Endothelial cell of hepatic sinusoid (primary cell): ENCODE results near the gene CPA3.

ENCODE experiments used
- in situ Hi-C: cut with HindIII; loops from 2 replicates; pipeline ENCODE4 v1.10.0; 2017; ENCODE audit warnings: low sequenced_read_pairs

CPA3 gene

GRCh38 chr3:148857316-148857715, 7.8 kb upstream of the CPA3 start:
- in situ Hi-C loops, result no loop called here

- in situ Hi-C loops, result no loop called here
Observed at GRCh38 chr3:148861277-148861869, 3.7 kb upstream of the CPA3 start.

- in situ Hi-C loops, result no loop called here
Observed at GRCh38 chr3:148863297-148863696, 1.8 kb upstream of the CPA3 start.

- in situ Hi-C loops, result no loop called here
Observed at GRCh38 chr3:148863814-148864213, 1.3 kb upstream of the CPA3 start.

GRCh38 chr3:148866261-148866660, 1.2 kb downstream of the CPA3 start:
- in situ Hi-C loops, result no loop called here

- in situ Hi-C loops, result no loop called here
Observed at GRCh38 chr3:148873270-148873927, 8.3 kb downstream of the CPA3 start.

GRCh38 chr3:148873977-148874376, 8.9 kb downstream of the CPA3 start:
- in situ Hi-C loops, result no loop called here

- in situ Hi-C loops, result no loop called here
Observed at GRCh38 chr3:148878095-148878494, 13.0 kb downstream of the CPA3 start.

- in situ Hi-C loops, result no loop called here
Observed at GRCh38 chr3:148879256-148879655, 14.2 kb downstream of the CPA3 start.

GRCh38 chr3:148880681-148881080, 15.6 kb downstream of the CPA3 start:
- in situ Hi-C loops, result no loop called here

GRCh38 chr3:148881286-148881685, 16.2 kb downstream of the CPA3 start:
- in situ Hi-C loops, result no loop called here

GRCh38 chr3:148882288-148882687, 17.2 kb downstream of the CPA3 start:
- in situ Hi-C loops, result no loop called here

- in situ Hi-C loops, result no loop called here
Observed at GRCh38 chr3:148883163-148883562, 18.1 kb downstream of the CPA3 start.

- in situ Hi-C loops, result no loop called here
Observed at GRCh38 chr3:148884261-148884660, 19.2 kb downstream of the CPA3 start.

GRCh38 chr3:148889828-148890227, 24.7 kb downstream of the CPA3 start:
- in situ Hi-C loops, result no loop called here

GRCh38 chr3:148896062-148896461, 31.0 kb downstream of the CPA3 start:
- in situ Hi-C loops, result no loop called here

- in situ Hi-C loops, result no loop called here
Observed at GRCh38 chr3:148901987-148902791, 37.1 kb downstream of the CPA3 start.

- in situ Hi-C loops, result no loop called here
Observed at GRCh38 chr3:148903022-148903442, 37.9 kb downstream of the CPA3 start.

- in situ Hi-C loops, result no loop called here
Observed at GRCh38 chr3:148903941-148904340, 38.8 kb downstream of the CPA3 start.

- in situ Hi-C loops, result no loop called here
Observed at GRCh38 chr3:148906667-148907066, 41.6 kb downstream of the CPA3 start.

GRCh38 chr3:148911173-148911572, 46.1 kb downstream of the CPA3 start:
- in situ Hi-C loops, result no loop called here

GRCh38 chr3:148911592-148911991, 46.5 kb downstream of the CPA3 start:
- in situ Hi-C loops, result no loop called here
